Endothelial cell of umbilical vein (primary cell): ENCODE data around the gene TSPAN4. TPM values are rescaled to one million over a fixed set of nuclear protein-coding genes. Genes with fewer than 3 reads are reported as not detected.
A peak's percentile ranks its signal among the peaks of the same experiment; 100 is the strongest.

ENCODE experiments used
- BruUV-seq: library from RNA; stranded (reverse); fragments of 400-500 nt; replicated peaks from 2 replicates; lab custom pipeline; 2021; lab: Mats Ljungman, UMichigan
- CTCF ChIA-PET: fragments of 300-600, 350-600 bp; sonication (Branson Sonifier 250); formaldehyde crosslinking; loops from one replicate; lab custom pipeline; 2021; ENCODE audit warnings: antibody characterized with exemption, inconsistent platforms; lab: Charles Lee
- POLR2A ChIA-PET: fragments of 300-600, 350-600 bp; sonication (Branson Sonifier 250); formaldehyde crosslinking; loops from one replicate; lab custom pipeline; 2021; ENCODE audit warnings: antibody characterized with exemption, inconsistent platforms; lab: Charles Lee
- DNase-seq: peaks from one replicate; pipeline ENCODE4 v3.0.0-alpha.2; 2011; ENCODE audit warnings: low read depth, low spot score
- FAIRE-seq: peaks from 2 replicates; lab custom pipeline; 2011; peaks lifted over from hg19 to GRCh38; lab: Jason Lieb, UNC
- H2AFZ ChIP-seq: 2 replicates; pipeline ENCODE4 v1.6.0; 2012; ENCODE audit warnings: low read depth, low read length, control low read depth, inconsistent platforms
- H3K27ac ChIP-seq: 2 replicates; pipeline ENCODE4 v1.5.1; 2011; ENCODE audit warnings: low read depth, mild to moderate bottlenecking, control low read depth, low read length, moderate library complexity; ENCODE audit not compliant: insufficient read depth
- H3K27me3 ChIP-seq, 2 experiments: 2 replicates each; pipeline versions ENCODE4 v1.6.0 to v1.6.1; 2011; ENCODE audit warnings: low read length in 2 of 2, mixed read lengths in 1 of 2; ENCODE audit not compliant: control insufficient read depth in 2 of 2, insufficient read depth in 2 of 2
- H3K36me3 ChIP-seq, 2 experiments: 2 replicates in 1 of 2; 3 replicates in 1 of 2; pipeline ENCODE4 v1.5.1; 2011; ENCODE audit warnings: low read length in 2 of 2, mild to moderate bottlenecking in 1 of 2, moderate library complexity in 1 of 2; ENCODE audit not compliant: control insufficient read depth in 2 of 2, insufficient read depth in 2 of 2; ENCODE audit errors: extremely low read depth in 1 of 2
- H3K4me1 ChIP-seq: 3 replicates; pipeline ENCODE4 v1.5.1; 2011; ENCODE audit warnings: mild to moderate bottlenecking, low read length; ENCODE audit not compliant: control insufficient read depth, insufficient read depth; ENCODE audit errors: extremely low read depth
- H3K4me2 ChIP-seq: 2 replicates; pipeline ENCODE4 v1.6.1; 2011; ENCODE audit warnings: low read length, control low read depth, mixed read lengths; ENCODE audit not compliant: insufficient read depth
- H3K4me3 ChIP-seq, 3 experiments: fragments of 200-600 bp in 1 of 3; sonication (generic), shearing (Covaris generic) in 1 of 3; replicated peaks in 1 of 3; 2 replicates each; pipeline ENCODE4 v1.5.1; 2011 to 2016; ENCODE audit warnings: control low read depth in 3 of 3, low read length in 3 of 3, mild to moderate bottlenecking in 2 of 3, inconsistent platforms in 1 of 3, low read depth in 1 of 3, moderate library complexity in 1 of 3; ENCODE audit not compliant: insufficient read depth in 1 of 3
- H3K79me2 ChIP-seq: 2 replicates; pipeline ENCODE4 v1.6.0; 2012; ENCODE audit warnings: low read length, inconsistent platforms; ENCODE audit not compliant: control insufficient read depth, insufficient read depth
- H3K9ac ChIP-seq: replicated peaks from 2 replicates; pipeline ENCODE3; 2011; ENCODE audit warnings: low read length, control low read depth; ENCODE audit not compliant: insufficient read depth; ENCODE audit errors: extremely low read depth
- H3K9me1 ChIP-seq: replicated peaks from 3 replicates; pipeline ENCODE4 v1.6.0; 2011; ENCODE audit warnings: mild to moderate bottlenecking, low read length; ENCODE audit not compliant: control insufficient read depth, insufficient read depth; ENCODE audit errors: extremely low read depth
- H3K9me3 ChIP-seq: replicated peaks from 2 replicates; pipeline ENCODE4 v1.5.1; 2012; ENCODE audit warnings: low read length, inconsistent platforms; ENCODE audit not compliant: control insufficient read depth, insufficient read depth
- H4K20me1 ChIP-seq: replicated peaks from 2 replicates; pipeline ENCODE3; 2011; ENCODE audit warnings: mild to moderate bottlenecking, low read length; ENCODE audit not compliant: control insufficient read depth, insufficient read depth; ENCODE audit errors: extremely low read depth
- EZH2 ChIP-seq: IDR thresholded peaks from 2 replicates; pipeline ENCODE4 v1.6.1; 2012; ENCODE audit warnings: borderline replicate concordance, low read depth, mild to moderate bottlenecking, moderate library complexity, low read length, inconsistent platforms; ENCODE audit not compliant: severe bottlenecking
- FOS ChIP-seq: IDR thresholded peaks from 2 replicates; pipeline ENCODE4 v1.6.1; 2011; ENCODE audit warnings: mild to moderate bottlenecking, low read length, moderate library complexity, borderline replicate concordance; ENCODE audit not compliant: insufficient read depth
- GATA2 ChIP-seq: IDR thresholded peaks from 2 replicates; pipeline ENCODE4 v1.7.0; 2011; ENCODE audit warnings: low read depth, mild to moderate bottlenecking, moderate library complexity, mixed read lengths, low read length; ENCODE audit not compliant: insufficient read length, insufficient read depth
- JUN ChIP-seq: IDR thresholded peaks from 2 replicates; pipeline ENCODE4 v1.6.1; 2011; ENCODE audit warnings: borderline replicate concordance, low read depth; ENCODE audit not compliant: insufficient read length, insufficient read depth
- MYC ChIP-seq: IDR thresholded peaks from one replicate; pipeline ENCODE4 v1.6.1; 2011; ENCODE audit warnings: mild to moderate bottlenecking, low read depth, low read length
- POLR2A ChIP-seq: IDR thresholded peaks from 2 replicates; pipeline ENCODE4 v1.6.1; 2012; ENCODE audit warnings: low read depth, mild to moderate bottlenecking, control low read depth, low read length
- POLR2AphosphoS5 ChIP-seq: IDR thresholded peaks from 2 replicates; pipeline ENCODE4 v1.6.1; 2012; ENCODE audit warnings: low read depth, mild to moderate bottlenecking, control low read depth, low read length, moderate library complexity; ENCODE audit not compliant: insufficient read depth
- dilution Hi-C: fragments of 300-500 bp; cut with MboI; formaldehyde crosslinking; loops from one replicate; pipeline ENCODE4 v1.15.0; 2019; ENCODE audit warnings: low sequenced_read_pairs; ENCODE audit not compliant: extremely low pct_ligation_motif_present
- intact Hi-C: fragments of 100-400 bp; cut with micrococcal nuclease; formaldehyde crosslinking; loops from one replicate; pipeline ENCODE4 v1.10.0; 2022
- polyA plus RNA-seq, 4 experiments: library from polyadenylated mRNA; depleted of rRNA in 3 of 4; stranded (reverse) in 3 of 4; unstranded in 1 of 4; fragments of >200 nt; gene quantifications; 2 replicates each; pipeline versions ENCODE4 v1.2.1 to v1.2.3, GENCODE V29; 2011 to 2012; ENCODE audit warnings: missing spikeins in 1 of 4
- total RNA-seq: library from RNA; stranded (reverse); gene quantifications from 2 replicates; pipeline ENCODE4 v1.2.3, GENCODE V29; 2021
- TF ChIP-seq, protein P1 (sequence below): IDR thresholded peaks from 2 replicates; pipeline ENCODE4 v1.6.1; 2011; ENCODE audit not compliant: insufficient read depth, insufficient read length
- TF ChIP-seq, protein P2 (sequence below), 2 donors: IDR thresholded peaks; 1 replicate in 1 of 2; 2 replicates in 1 of 2; pipeline ENCODE4 v1.5.1; 2011; ENCODE audit warnings: low read length in 2 of 2, mild to moderate bottlenecking in 2 of 2, moderate library complexity in 2 of 2, control low read depth in 1 of 2, inconsistent platforms in 1 of 2, low read depth in 1 of 2; ENCODE audit not compliant: insufficient read depth in 1 of 2; ENCODE audit errors: extremely low read depth in 1 of 2

TSPAN4 gene
- total and polyA plus RNA-seq, 2 donors (not counting 3 experiments of a cell fraction or from before 2014, with no cell fraction given) = 114 to 199 TPM

DNA sequence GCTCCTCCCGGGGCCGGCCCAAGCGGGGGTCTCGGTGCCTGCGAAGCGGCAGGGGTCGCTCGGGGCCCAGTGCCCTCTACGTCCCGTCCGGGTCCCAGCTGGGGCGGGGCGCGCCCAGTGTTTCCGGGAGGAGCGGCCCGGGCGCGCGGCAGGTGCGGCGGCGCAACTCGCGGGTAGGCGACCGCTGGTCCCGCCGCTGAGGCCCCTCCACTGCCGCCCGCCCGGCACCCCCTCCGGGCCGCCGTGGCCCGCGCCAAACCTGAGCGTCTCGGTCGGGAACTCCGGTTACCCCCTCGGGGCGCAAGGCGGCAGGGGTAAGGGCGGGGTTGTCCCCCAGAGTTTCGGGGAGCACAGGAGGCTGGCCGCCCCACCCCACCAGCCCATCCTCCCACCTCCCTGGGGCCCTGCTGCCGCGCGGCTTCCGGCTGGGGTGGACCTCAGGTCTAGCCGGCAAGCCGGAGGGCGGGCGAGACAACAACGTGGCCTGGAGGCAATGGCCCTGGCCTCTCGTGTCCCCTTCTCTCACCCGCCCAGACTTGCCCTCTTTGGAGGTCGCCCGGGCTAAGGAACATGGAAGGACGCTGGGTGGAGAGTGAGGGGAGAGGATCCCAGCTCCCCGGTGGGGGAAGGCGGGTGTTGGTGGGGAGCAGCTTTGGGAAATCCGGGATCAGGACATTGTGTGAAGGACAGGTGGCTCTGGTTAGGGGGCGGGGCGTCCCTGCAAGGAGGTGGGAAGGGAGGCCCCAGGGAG is 15.3 kb upstream of the TSPAN4 start:
- ChIA-PET POLR2A (no interaction called here), CTCF (no interaction called here)
- Histone ChIP-seq H3K9me3 (no peaks in the 10 kb centered on the region), H3K9ac (no peak overlapping the region), H3K4me3 (peak overlapping the region; percentile 2 to 23 (median 19)), H3K4me1 (peaks cover 38% of the 10 kb centered on the region), H3K36me3 (peaks cover 4 to 11% of the 10 kb centered on the region in 2 experiments), H3K27ac (no peak overlapping the region), H3K79me2 (peaks cover 1% of the 10 kb centered on the region), H3K27me3 (no peaks in the 10 kb centered on the region), H3K4me2 (peak overlapping the region; percentile 37), H3K9me1 (no peaks in the 10 kb centered on the region), H2AFZ (peak overlapping the region; percentile 52), H4K20me1 (no peaks in the 10 kb centered on the region)
- DNase-seq (no peak), FAIRE-seq (no peak)
- BruUV-seq = no TSS peak
- intact Hi-C loops (no loop called here), dilution Hi-C loops (no loop called here)
- TF ChIP-seq JUN = no peak
- peak; percentile 5 for TF ChIP-seq POLR2A

DNA sequence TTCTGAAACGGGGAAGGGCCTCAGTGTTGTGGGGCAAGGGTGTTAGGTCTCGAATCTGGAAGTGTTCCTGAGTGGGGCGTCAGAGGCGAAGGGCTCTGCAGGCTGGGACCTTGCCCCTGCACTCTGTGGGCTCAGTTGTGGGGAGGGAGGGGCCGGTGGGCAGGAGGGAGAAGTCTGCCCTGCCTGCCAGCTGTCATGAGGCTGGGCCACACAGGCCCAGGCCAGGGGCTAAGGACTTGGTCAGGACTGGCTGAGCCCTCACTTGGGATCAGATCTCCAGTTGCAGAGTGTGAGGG is 14.8 kb upstream of the TSPAN4 start, which contains the start of gene CRACR2B:
Gene CRACR2B (plus strand): TSS at position 23 of the 296 bp plus-strand sequence. CDS start 689 bp downstream, outside the sequence.
- FAIRE-seq (no peak), DNase-seq (no peak)
- TF ChIP-seq, protein P1, sequence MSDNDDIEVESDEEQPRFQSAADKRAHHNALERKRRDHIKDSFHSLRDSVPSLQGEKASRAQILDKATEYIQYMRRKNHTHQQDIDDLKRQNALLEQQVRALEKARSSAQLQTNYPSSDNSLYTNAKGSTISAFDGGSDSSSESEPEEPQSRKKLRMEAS = no peak
- TF ChIP-seq, protein P2, sequence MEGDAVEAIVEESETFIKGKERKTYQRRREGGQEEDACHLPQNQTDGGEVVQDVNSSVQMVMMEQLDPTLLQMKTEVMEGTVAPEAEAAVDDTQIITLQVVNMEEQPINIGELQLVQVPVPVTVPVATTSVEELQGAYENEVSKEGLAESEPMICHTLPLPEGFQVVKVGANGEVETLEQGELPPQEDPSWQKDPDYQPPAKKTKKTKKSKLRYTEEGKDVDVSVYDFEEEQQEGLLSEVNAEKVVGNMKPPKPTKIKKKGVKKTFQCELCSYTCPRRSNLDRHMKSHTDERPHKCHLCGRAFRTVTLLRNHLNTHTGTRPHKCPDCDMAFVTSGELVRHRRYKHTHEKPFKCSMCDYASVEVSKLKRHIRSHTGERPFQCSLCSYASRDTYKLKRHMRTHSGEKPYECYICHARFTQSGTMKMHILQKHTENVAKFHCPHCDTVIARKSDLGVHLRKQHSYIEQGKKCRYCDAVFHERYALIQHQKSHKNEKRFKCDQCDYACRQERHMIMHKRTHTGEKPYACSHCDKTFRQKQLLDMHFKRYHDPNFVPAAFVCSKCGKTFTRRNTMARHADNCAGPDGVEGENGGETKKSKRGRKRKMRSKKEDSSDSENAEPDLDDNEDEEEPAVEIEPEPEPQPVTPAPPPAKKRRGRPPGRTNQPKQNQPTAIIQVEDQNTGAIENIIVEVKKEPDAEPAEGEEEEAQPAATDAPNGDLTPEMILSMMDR (IDR thresholded peaks at IDR 0.05; ENCODE audit: extremely low read depth in 1 of 2, insufficient read depth in 1 of 2, low read depth in 1 of 2, low read length in 2 of 2) = no peak
- no peak for TF ChIP-seq GATA2
- TF ChIP-seq EZH2 = no peak
- no peak for TF ChIP-seq POLR2A
- TF ChIP-seq JUN = no peak
- TF ChIP-seq MYC = no peak
- no peak for TF ChIP-seq FOS
- TF ChIP-seq POLR2AphosphoS5 = no peak
- Histone ChIP-seq H3K4me3 (peak within 1 kb of the TSS; percentile 2 to 23 (median 19)), H3K9me3 (no peaks in the 10 kb centered on the region), H3K4me1 (peaks cover 40% of the 10 kb centered on the region), H3K9me1 (no peaks in the 10 kb centered on the region), H3K27ac (peak within 1 kb of the TSS; percentile 35), H3K79me2 (no peaks in the 10 kb centered on the region), H3K27me3 (no peaks in the 10 kb centered on the region), H3K4me2 (peak within 1 kb of the TSS; percentile 37), H3K9ac (no peak within 1 kb of the TSS), H2AFZ (peak within 1 kb of the TSS; percentile 52), H4K20me1 (no peaks in the 10 kb centered on the region), H3K36me3 (peaks cover 4 to 11% of the 10 kb centered on the region in 2 experiments)
- ChIA-PET POLR2A (interaction anchor here (1.7 kb wide), 1 partner anchor 9 kb away, joined by 15 read pairs; the partner anchor contains the start of gene PNPLA2), CTCF (interaction anchor here (2.7 kb wide), 1 partner anchor 20 kb away, joined by 7 read pairs; no protein-coding TSS in a partner anchor)
- intact Hi-C loops (no loop called here), dilution Hi-C loops (no loop called here)
- no TSS peak for BruUV-seq
